A549 (cell line): ENCODE results near the gene RPL3. TPM values are rescaled to one million over a fixed set of nuclear protein-coding genes. Genes with fewer than 3 reads are reported as not detected.
"Not testable (repeated sequence)": the region's sequence is repeated elsewhere in the genome, so short reads cannot be mapped to it uniquely, and the experiment has no call there.

Source experiments
- ATAC-seq, 2 experiments: fragments of 200-7000 bp in 1 of 2; fragments of >200 bp in 1 of 2; cut with Nextera tagmentation in 1 of 2; cut with Tn5 transposase in 1 of 2; 3 replicates each; pipeline versions ENCODE4 v1.8.0 to v1.9.1; 2018 to 2020; ENCODE audit warnings: mild to moderate bottlenecking in 1 of 2, moderate library complexity in 1 of 2
- CTCF ChIA-PET: fragments of 300-600 bp; sonication (Branson Sonifier 250); formaldehyde crosslinking; extraction: SDS; loops from one replicate; lab custom pipeline; 2021; ENCODE audit warnings: antibody characterized with exemption, inconsistent platforms; lab: Yijun Ruan, JAX
- POLR2A ChIA-PET: fragments of 350-600 bp; formaldehyde crosslinking; extraction: SDS; loops from one replicate; lab custom pipeline; 2021; ENCODE audit warnings: antibody characterized with exemption, inconsistent platforms; lab: Yijun Ruan, JAX
- DNase-seq, 2 experiments: peaks; one replicate each; pipeline versions ENCODE4 v3.0.0 to v3.0.0-alpha.2; 2011 to 2016; ENCODE audit warnings: low read depth in 1 of 2, low spot score in 1 of 2
- FAIRE-seq: peaks from 2 replicates; lab custom pipeline; 2011; peaks lifted over from hg19 to GRCh38; lab: Jason Lieb, UNC
- H3K27ac ChIP-seq, 2 experiments: fragments of >200 bp; sonication (Bioruptor Twin); formaldehyde crosslinking; 3 replicates each; pipeline ENCODE4 v1.5.1; 2016 to 2017
- H3K4me1 ChIP-seq: fragments of >200 bp; sonication (Bioruptor Twin); formaldehyde crosslinking; 3 replicates; pipeline ENCODE4 v1.6.1; 2016
- H3K4me2 ChIP-seq: fragments of >200 bp; sonication (Bioruptor Twin); formaldehyde crosslinking; 3 replicates; pipeline ENCODE4 v1.6.1; 2016
- H3K4me3 ChIP-seq: fragments of >200 bp; sonication (Bioruptor Twin); formaldehyde crosslinking; 3 replicates; pipeline ENCODE4 v1.5.1; 2016
- H3K9me3 ChIP-seq: fragments of >200 bp; sonication (Bioruptor Twin); formaldehyde crosslinking; 3 replicates; pipeline ENCODE4 v1.6.1; 2016
- CEBPB ChIP-seq, 2 experiments: fragments of >200 bp in 1 of 2; sonication (Bioruptor Twin) in 1 of 2; formaldehyde crosslinking in 1 of 2; IDR thresholded peaks; 2 replicates each; pipeline ENCODE4 v1.6.1; 2012 to 2016
- EHF ChIP-seq: fragments of 250-450 bp; sonication (Bioruptor Pico); IDR thresholded peaks from 2 replicates; pipeline ENCODE4 v1.5.0; 2020; ENCODE audit warnings: mild to moderate bottlenecking
- EHMT2 ChIP-seq: fragments of 200-600 bp; sonication (generic); IDR thresholded peaks from 2 replicates; pipeline ENCODE4 v1.6.1; 2016; ENCODE audit warnings: antibody characterized with exemption, low read depth, mild to moderate bottlenecking, moderate library complexity
- ELK1 ChIP-seq: fragments of 150-350 bp; IDR thresholded peaks from 2 replicates; pipeline ENCODE4 v1.6.1; 2014; ENCODE audit warnings: low read depth, mild to moderate bottlenecking, low read length
- EP300 ChIP-seq, 2 experiments: fragments of >200 bp; sonication (Bioruptor Twin); formaldehyde crosslinking; IDR thresholded peaks; 2 replicates in 1 of 2; 3 replicates in 1 of 2; pipeline ENCODE4 v1.6.1; 2016 to 2017
- GATA3 ChIP-seq: IDR thresholded peaks from 2 replicates; pipeline ENCODE4 v1.6.1; 2012; ENCODE audit warnings: borderline replicate concordance
- HMGXB4 ChIP-seq: fragments of 250-450 bp; sonication (Bioruptor Pico); IDR thresholded peaks from 2 replicates; pipeline ENCODE4 v1.5.0; 2021; ENCODE audit warnings: mild to moderate bottlenecking, moderate library complexity, borderline replicate concordance
- KDM1A ChIP-seq: fragments of 200-600 bp; sonication (generic); IDR thresholded peaks from 2 replicates; pipeline ENCODE4 v1.6.1; 2016; ENCODE audit warnings: low read depth, mild to moderate bottlenecking
- NPAS2 ChIP-seq: fragments of 250-450 bp; sonication (Bioruptor Pico); IDR thresholded peaks from 2 replicates; pipeline ENCODE4 v1.8.0; 2022; ENCODE audit warnings: mild to moderate bottlenecking, moderate library complexity, borderline replicate concordance
- POLR2AphosphoS2 ChIP-seq: conservative IDR thresholded peaks from 2 replicates; pipeline ENCODE4 v1.6.1; 2012; ENCODE audit warnings: low read length, improper control_type of control experiment, inconsistent platforms
- RARB ChIP-seq: fragments of 250-450 bp; sonication (Bioruptor Pico); IDR thresholded peaks from 2 replicates; pipeline ENCODE4 v1.8.0; 2021; ENCODE audit warnings: mild to moderate bottlenecking, moderate library complexity
- TFCP2L1 ChIP-seq: fragments of 250-450 bp; sonication (Bioruptor Pico); IDR thresholded peaks from 2 replicates; pipeline ENCODE4 v1.5.0; 2021; ENCODE audit warnings: mild to moderate bottlenecking
- ZFP36 ChIP-seq: fragments of 450-650 bp; IDR thresholded peaks from 2 replicates; pipeline ENCODE4 v1.6.1; 2014; ENCODE audit warnings: borderline replicate concordance; ENCODE audit not compliant: partially characterized antibody
- WGBS: methylation state at CpG from one replicate; pipeline ENCODE4 v1.1.6; 2017; ENCODE audit errors: missing lambda C conversion rate; 5-methylcytosine and 5-hydroxymethylcytosine counted together
- polyA plus RNA-seq, 4 experiments: library from polyadenylated mRNA; depleted of rRNA in 3 of 4; stranded (reverse); fragments of >200 nt; fragmentation: RNase III in 1 of 4; extraction: RNeasy Plus Mini Kit Qiagen cat#74134 plus additional on column Dnase treatment in 1 of 4; gene quantifications; 2 replicates in 3 of 4; 3 replicates in 1 of 4; pipeline ENCODE4 v1.2.3, GENCODE V29; 2011 to 2017
- TF ChIP-seq, protein P1 (sequence below): fragments of >200 bp; sonication (Bioruptor Twin); formaldehyde crosslinking; IDR thresholded peaks from 3 replicates; pipeline ENCODE4 v1.5.1; 2016
- TF ChIP-seq, protein P2 (sequence below): fragments of 250-450 bp; sonication (Bioruptor Pico); IDR thresholded peaks from 2 replicates; pipeline ENCODE4 v1.5.0; 2020; ENCODE audit warnings: low read depth, mild to moderate bottlenecking, moderate library complexity

The RPL3 gene
- polyA plus RNA-seq, 2 of the 4 experiments (the other 2 are of a cell fraction), result 1,921 to 1,965 TPM

GRCh38 chr22:39357110-39358108 lies 38.0 kb upstream of the RPL3 start:
- H3K4me2 ChIP-seq, CTCF ChIA-PET, H3K4me3 ChIP-seq, H3K4me1 ChIP-seq, H3K27ac ChIP-seq, H3K9me3 ChIP-seq, FAIRE-seq, DNase-seq, ATAC-seq, POLR2A ChIA-PET: not testable (repeated sequence)
- WGBS, result 93% methylated on average over 24 of the region's 53 CpGs

DNA sequence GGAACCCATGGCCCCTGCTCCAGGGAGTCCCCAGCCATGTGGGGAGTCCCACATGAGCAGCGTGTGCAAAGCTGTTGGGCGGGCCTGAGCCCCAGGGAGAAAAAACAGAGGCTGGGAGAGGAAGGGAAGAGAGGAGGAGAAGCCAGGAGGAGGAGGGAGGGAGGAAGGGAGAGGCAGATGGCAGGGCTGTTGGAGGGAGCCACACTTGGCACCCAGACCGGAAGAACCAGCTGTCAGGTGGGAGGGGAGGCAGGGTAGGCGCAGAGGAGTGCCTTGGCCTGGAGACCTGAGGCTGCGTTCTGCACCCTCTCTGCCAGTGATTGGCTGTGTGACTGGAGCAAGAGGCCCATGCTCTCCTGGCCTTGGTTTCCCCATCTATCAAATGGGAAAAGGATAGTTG lies 37.0 kb upstream of the RPL3 start:
- no peak overlapping the region for H3K27ac ChIP-seq
- FAIRE-seq, result no peak
- POLR2A ChIA-PET, result no interaction called here

GRCh38 chr22:39355805-39356204 lies 36.4 kb upstream of the RPL3 start:
- CTCF ChIA-PET, result interaction anchor here (0.8 to 1.2 kb wide), 2 partner anchors 9 to 12 kb away, joined by 3 read pairs; no protein-coding TSS in a partner anchor
- H3K4me2 ChIP-seq, ATAC-seq, FAIRE-seq, DNase-seq, H3K9me3 ChIP-seq, H3K4me3 ChIP-seq, H3K4me1 ChIP-seq, POLR2A ChIA-PET, H3K27ac ChIP-seq: not testable (repeated sequence)
- WGBS, result 86% methylated on average over 12 of the region's 14 CpGs

More for the DNA sequence above, 37.0 kb upstream of the RPL3 start:
- TF ChIP-seq ELK1, result no peak
- TF ChIP-seq, all 56 proteins: peak for 0
- DNase-seq (no peak), ATAC-seq (no peak)
- Histone ChIP-seq H3K9me3 (no peaks in the 10 kb centered on the region), H3K4me2 (no peak overlapping the region), H3K4me1 (no peaks in the 10 kb centered on the region), H3K4me3 (no peak overlapping the region)
- WGBS, result 92% methylated on average over 4 of the region's 5 CpGs
- CTCF ChIA-PET, result interaction anchor here (1.2 kb wide), 1 partner anchor 8 kb away, joined by 3 read pairs; no protein-coding TSS in a partner anchor

DNA sequence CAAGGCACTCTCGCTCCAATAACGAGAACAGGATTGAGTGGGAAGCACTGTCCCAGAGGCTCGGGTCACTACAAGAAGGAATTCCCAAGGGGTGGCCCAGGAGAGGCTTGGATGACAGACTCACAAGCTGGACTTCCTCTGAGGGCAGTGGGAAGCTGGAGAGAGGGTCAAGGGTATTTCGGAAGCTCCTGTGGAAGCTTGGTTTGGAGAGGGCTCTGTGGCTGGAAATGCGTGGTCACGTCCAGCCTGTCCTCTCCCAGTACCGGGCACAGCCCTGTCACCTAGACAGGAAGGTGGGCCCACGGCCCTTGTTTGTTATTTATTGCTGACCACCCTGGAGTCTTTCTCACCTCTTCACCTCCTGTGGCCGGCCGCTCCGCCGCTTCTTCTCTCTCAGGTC lies 35.7 kb upstream of the RPL3 start:
- H3K4me3 ChIP-seq, result no peak overlapping the region
- no peak overlapping the region for H3K27ac ChIP-seq
- FAIRE-seq, result no peak
- 90% methylated on average over 10 of the region's 12 CpGs for WGBS
- TF ChIP-seq EP300 (IDR thresholded peaks at IDR 0.05) (no peak), HMGXB4 (CRISPR knock-in tag) (no peak), TFCP2L1 (CRISPR knock-in tag) (no peak), GATA3 (no peak), NPAS2 (CRISPR knock-in tag) (no peak), ZFP36 (no peak), KDM1A (no peak), EHF (CRISPR knock-in tag) (no peak), RARB (CRISPR knock-in tag) (no peak), CEBPB (IDR thresholded peaks at IDR 0.05) (no peak), EHMT2 (no peak), POLR2AphosphoS2 (no peak)
- TF ChIP-seq, protein P1, sequence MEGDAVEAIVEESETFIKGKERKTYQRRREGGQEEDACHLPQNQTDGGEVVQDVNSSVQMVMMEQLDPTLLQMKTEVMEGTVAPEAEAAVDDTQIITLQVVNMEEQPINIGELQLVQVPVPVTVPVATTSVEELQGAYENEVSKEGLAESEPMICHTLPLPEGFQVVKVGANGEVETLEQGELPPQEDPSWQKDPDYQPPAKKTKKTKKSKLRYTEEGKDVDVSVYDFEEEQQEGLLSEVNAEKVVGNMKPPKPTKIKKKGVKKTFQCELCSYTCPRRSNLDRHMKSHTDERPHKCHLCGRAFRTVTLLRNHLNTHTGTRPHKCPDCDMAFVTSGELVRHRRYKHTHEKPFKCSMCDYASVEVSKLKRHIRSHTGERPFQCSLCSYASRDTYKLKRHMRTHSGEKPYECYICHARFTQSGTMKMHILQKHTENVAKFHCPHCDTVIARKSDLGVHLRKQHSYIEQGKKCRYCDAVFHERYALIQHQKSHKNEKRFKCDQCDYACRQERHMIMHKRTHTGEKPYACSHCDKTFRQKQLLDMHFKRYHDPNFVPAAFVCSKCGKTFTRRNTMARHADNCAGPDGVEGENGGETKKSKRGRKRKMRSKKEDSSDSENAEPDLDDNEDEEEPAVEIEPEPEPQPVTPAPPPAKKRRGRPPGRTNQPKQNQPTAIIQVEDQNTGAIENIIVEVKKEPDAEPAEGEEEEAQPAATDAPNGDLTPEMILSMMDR, result no peak
- TF ChIP-seq, protein P2, sequence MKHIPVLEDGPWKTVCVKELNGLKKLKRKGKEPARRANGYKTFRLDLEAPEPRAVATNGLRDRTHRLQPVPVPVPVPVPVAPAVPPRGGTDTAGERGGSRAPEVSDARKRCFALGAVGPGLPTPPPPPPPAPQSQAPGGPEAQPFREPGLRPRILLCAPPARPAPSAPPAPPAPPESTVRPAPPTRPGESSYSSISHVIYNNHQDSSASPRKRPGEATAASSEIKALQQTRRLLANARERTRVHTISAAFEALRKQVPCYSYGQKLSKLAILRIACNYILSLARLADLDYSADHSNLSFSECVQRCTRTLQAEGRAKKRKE, result no peak
- TF ChIP-seq, all 56 proteins: peak for 0
- H3K4me2 ChIP-seq, result no peak overlapping the region
- ChIA-PET POLR2A (no interaction called here), CTCF (interaction anchor here (0.8 kb wide), 1 partner anchor 17 kb away, joined by 3 read pairs; no protein-coding TSS in a partner anchor)
- 0 out of 3 replicates have a peak, but pooled peaks cover 4% of the 10 kb centered on the region for H3K4me1 ChIP-seq
- DNase-seq (no peak), ATAC-seq (no peak)
- no peaks in the 10 kb centered on the region for H3K9me3 ChIP-seq
